HG03460 (cell line): ENCODE measurements around the gene NT5DC2.

ENCODE experiments used
- ATAC-seq: cut with Tn5 transposase; IDR thresholded peaks from one replicate; pipeline ENCODE4 v1.9.1; 2021; ENCODE audit not compliant: unreplicated experiment

Gene NT5DC2

DNA sequence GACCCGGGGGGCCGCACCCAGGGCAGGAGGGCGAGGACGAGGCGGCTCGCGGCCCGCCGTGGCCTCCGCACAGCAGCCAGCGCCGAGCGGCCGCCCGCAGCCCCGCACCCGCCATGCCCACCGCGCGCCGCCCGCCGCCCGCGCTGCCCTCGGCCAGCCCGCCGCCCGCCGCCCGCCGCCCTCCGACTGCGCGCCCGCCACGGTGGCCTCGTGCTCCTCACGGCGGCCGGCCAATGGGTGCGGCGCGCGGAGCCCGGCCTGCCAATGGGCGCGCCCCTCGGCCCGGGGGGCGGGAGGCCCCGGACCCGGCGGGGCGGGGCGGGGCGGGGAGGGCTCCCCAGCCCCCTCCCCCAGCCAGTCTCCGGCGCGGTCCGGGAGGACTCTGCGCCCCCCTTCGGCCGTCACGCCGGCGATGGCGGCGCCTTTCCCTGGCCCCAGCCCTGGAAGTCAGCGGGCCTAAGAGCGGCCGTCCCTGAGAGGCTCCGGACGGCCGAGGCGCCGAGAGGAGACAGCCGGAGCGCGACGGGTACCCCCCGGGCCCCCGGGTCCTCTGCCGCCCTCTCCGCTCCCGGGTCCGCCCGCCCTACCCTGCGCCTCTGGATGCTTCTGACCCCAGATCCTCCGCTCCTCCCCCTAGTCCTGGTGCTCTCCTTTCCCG lies at the start of gene NT5DC2:
NT5DC2 (minus strand) TSS at position 235 of the 658 bp plus-strand sequence; CDS start at position 115, 120 bp downstream.
- ATAC-seq, result no peak

DNA sequence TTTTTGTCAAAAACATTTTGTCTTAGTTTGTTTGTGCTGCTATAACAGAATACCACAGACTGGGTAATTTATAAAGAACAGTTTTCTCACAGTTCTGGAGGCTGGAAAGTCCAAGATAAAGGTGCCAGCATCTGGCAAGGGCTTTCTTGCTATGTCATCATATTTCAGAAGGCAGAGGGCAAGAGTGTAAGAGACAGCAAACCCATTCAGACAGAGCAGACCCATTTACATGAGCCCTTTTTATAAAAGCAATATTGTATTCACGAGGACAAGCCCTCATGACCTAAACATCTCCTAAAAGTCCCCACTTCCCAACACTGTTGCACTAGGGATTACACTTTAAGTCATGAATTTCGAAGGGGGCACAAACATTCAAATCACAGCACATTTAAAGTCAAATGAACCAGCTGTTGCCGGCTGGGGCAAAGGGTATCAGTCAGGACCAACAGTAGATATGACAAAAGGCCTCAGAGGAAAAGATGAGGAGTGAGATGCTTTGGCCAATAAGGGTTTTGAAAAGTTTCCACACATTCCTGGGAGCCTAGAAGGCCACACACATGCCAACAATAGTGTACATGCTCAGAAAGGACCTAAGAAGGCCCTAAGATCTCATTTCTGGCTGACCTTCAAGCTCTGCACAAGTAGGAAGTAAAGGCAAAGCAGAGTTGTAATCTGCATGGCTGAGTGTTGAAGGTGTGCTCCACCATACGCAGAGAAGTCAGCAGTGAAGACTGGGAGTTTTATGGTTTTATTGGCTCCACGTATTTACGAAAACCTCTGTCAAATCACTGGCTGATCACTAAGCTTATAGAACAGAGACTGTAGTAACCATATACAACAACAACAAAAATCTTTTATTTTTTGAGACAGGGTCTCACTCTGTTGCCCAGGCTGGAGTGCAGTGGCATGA lies 40.7 kb upstream of the NT5DC2 start:
- ATAC-seq, result no peak

- no peak for ATAC-seq
Observed at GRCh38 chr3:52572221-52572620, 38.6 kb upstream of the NT5DC2 start.

DNA sequence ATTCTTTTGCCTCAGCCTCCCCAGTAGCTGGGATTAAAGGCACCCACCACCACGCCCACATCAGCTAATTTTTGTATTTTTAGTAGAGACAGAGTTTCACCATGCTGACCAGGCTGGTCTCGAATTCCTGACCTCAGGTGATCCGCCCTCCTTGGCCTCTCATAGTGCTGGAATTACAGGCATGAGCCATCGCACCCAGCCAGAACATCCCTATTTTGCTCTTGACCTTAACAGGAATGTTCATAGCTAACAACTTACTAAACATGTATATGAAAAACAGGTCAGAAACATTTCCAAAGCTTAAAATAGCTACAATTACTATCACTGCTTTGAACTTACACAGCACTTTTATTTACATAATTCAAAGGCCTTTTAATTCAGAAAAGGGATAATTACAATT lies 36.4 kb upstream of the NT5DC2 start:
- no peak for ATAC-seq

GRCh38 chr3:52568069-52568468 lies 34.4 kb upstream of the NT5DC2 start:
- ATAC-seq, result no peak

- ATAC-seq, result no peak
Observed at GRCh38 chr3:52563984-52564383, 30.3 kb upstream of the NT5DC2 start.

- ATAC-seq, result no peak
Observed at GRCh38 chr3:52561028-52561747, 27.5 kb upstream of the NT5DC2 start.

DNA sequence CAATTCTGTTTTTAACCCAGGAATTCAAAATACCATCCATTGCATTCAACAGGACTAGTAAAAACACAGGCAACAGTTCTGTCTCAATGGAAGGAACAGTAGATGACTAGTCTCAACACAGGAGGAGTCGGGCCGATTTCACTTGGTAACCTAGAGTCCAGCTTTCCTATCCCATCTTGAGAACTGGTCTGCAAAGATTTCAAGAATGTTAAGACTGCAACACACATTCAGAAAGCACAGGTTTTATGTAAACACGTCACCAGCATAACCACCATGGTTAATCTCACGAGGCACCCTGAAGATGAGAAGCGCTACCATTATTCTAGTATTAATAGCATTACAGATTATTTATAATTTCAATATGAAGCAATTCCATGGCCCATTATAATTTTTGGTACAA lies 24.8 kb upstream of the NT5DC2 start:
- no peak for ATAC-seq

DNA sequence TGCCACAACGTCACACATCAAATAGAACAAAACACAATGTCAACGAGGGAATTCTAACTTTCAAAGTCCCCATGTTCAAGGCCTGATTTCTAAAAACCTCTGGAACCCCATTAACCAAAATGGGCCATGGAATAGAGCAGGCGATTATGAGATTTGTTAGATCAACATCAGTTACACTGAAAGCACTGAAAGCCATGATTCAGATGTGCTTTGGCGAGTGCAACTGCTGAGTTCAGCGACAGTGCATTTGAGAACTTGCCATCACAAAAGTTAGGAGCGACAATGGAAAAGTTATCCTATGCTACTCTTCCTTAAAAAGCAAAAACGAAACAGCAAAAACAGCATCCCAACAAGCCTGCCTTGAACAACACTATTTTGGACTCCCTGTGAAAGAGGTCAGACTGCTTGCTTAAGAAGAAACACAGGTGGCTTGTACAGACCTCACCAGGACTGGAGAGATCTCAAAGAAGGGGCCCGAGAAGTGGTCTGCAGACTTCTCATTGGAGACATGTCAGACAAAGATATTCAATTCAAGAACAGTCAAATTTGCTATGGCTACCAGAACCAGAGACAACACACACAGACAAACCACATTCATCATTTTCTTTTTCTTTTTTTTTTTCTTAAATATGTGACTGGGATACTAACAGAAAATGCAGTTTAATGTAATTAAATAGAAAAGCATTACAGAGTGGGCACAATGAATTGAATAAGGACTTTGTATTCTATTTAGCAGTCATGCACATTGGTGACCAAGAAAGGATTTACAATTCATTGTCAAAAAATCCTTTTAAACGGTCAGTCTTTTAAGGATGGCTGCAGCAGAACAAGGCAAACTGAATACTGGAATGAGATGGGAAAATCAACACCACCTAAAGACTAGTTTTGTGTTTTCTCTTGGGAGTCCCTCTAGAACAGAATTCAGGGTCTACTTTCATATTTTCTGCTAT lies 23.6 kb upstream of the NT5DC2 start:
- no peak for ATAC-seq

- no peak for ATAC-seq
Observed at GRCh38 chr3:52555056-52555455, 21.4 kb upstream of the NT5DC2 start.

DNA sequence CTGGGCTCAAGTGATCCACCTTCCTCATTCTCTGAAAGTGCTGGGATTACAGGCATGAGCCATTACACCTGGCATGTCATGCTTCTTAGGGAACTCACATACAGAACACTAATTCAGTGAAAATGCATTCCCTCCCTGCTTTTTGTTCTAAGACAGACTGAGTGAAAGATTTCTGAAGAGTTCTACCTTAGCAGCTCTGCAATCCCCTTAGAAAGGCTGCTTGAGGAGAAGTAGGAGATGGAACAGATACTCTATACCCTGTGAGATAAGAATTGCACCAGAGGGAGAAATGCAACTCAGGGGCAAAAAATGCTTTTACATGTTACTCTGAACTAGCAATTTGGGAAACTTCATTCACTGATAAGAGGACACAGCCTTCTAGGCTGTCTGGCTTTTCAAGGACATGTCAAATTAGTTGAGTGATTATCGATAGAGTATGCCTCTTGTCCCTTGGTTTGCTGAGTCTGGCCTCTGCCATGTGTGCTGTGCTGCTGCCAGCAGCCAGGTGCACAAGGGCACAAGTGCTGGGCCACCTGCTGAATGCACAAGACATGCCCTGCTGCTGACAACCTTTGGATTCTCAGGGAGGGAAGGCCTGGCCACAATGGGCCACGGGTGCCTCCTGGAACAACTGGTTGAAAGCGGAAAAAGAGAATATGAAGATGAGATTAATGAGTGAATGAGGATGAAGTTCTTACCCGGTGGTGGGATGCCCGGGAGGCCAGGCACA lies 20.5 kb upstream of the NT5DC2 start:
- ATAC-seq, result no peak

DNA sequence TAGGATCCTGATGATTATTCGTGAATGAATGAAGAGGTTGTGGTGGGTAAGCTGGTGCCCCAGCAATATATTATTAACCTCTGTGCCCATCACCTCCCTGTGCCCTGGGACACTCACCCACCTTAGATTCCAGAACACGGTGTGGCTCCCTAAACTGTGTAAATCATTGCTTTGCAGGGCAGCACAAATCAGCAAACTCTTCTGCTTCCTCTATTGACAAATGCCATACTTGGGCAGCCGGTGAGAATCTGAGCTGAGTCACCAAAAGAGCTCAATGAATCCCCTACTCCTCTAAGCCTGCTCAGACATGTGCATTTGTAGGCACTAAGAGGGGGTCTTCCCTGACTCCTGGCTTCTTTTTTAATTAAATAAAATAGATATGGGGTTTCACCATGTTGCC lies 18.4 kb upstream of the NT5DC2 start:
- no peak for ATAC-seq

DNA sequence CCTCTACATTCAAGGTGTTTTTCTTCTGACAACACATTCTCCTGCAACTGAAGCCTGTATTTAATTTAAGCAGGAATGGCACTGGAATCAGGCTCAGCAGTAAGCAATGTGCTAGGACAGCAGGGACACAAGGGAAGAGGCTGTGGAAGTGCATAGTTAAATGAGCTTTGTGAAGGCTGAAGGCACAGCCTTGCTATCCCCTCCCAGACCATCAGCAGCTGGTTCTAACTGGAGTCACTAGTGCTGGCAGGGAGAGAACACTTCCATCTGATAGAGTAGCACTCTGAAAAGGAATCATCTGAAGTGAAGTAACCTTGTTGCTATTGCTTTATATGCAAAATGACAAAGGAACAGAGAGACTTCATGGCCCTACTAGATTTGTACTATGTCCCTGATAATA lies 17.5 kb upstream of the NT5DC2 start:
- no peak for ATAC-seq

DNA sequence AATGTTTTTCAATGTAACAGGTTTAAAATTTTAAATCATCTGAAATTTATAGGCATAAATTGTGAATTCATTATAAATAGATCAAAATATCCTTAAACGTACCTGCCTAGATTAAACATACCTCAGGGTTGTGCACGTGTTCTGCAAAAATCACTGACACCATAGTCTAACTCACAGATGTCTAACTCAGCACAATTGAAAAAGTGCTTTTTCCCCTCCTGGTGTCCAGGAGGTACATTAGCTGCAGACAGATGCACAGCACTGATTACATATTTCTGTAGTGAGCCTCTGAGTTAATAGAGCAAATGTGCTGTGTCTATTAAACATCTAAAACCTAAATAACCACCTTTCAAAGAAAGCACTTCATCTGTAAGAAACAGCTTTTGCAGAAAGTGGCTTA lies 13.5 kb upstream of the NT5DC2 start:
- ATAC-seq, result no peak

- ATAC-seq, result no peak
Observed at GRCh38 chr3:52546111-52546901, 12.6 kb upstream of the NT5DC2 start.

DNA sequence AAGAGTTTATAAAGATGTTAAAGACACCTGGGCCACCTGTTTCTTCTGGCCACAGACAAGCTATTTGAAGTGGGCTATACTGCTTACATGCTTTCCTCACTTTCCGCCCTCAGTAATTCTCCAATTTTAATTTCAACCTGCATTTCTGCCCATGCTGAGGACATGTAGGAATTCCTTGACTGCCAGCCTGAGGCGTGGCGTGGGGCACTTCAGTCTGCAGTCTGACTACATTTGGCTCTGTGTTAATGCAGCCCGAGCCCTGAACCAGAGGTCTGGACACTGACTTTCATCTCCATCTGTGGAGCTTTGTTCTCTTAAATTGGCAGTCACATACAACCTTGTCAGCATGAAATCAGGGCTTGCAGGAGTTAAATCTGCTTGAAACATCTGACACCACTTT lies 11.3 kb upstream of the NT5DC2 start:
- no peak for ATAC-seq

DNA sequence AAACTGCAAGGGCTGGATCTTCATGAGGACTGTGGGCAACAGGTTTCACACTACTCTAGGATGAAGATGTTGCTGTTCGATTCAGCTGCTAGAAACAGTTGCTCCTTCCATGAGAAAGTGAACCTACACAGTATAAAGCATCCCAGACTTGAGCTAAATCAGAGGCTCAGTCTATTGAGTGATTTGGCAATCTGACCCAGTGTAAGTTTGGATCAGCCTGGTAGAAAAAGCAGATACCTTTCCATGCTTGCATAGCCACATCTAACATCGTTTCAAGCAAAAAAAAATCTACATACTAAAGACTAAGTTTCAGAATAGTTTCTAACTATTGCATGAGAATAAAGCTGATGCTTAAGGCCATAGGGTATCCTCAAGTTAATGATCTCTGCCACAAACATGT lies 7.4 kb upstream of the NT5DC2 start:
- no peak for ATAC-seq

DNA sequence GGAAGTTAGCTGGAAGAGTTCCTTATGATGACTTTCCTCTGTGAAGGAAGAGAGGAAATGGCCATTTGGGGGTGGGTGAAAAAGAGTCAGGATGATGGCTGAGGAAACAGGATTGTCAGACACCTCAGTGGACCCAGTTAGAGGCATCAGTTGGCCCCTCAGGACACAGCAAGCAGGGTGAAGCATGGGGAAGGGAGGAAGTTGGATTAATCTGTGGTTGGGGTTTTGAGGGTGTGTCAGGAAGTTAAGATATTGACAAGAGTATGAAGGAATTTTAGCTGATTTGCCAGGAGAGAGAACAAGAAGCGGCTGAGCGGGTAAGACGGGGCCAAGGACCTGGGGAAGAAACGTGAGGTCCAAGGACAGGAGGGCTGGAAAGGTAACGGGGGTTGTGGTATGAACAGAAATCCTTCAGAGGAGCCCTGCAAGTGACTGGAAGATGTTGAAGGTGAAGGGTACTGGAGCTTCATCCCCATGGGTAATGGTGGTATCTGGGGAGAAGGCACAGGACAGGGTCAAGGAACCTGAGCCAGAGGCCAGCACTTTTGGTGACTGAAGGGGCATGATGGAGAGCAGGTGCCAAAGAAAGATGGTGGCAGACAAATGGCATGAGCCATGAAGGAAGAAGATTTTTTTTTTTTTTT lies 5.5 kb upstream of the NT5DC2 start:
- no peak for ATAC-seq
